Activated T-helper 1 cell treated with Interleukin-2 at 50 U/mL for 16 hours (primary cell): ENCODE results near the gene UBLCP1.
A peak's percentile ranks its signal among the peaks of the same experiment; 100 is the strongest.

Experiments used
- DNase-seq: peaks from one replicate; pipeline ENCODE4 v3.0.0-alpha.2; 2020; ENCODE audit warnings: low read depth

Gene UBLCP1

DNA sequence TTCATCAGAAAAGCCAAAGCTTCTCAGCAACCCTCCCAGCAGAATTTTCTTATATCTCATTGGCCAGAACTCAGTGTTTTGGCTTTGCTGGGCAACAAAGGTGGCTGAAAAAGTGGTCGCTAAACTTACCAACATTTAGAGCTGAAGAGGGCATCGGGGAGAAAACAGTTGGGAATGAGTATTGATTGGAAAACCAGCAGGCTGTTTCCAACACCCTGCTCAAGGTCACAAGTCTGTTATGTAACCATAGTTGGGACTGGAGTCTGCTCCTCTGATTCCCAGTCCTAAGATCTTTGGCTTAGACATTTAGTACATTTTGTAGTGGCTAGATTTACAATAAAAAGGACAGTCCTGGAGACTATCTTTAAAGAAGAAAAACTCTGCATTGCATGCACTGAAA lies 50.1 kb downstream of the UBLCP1 start:
- DNase-seq, result no peak

DNA sequence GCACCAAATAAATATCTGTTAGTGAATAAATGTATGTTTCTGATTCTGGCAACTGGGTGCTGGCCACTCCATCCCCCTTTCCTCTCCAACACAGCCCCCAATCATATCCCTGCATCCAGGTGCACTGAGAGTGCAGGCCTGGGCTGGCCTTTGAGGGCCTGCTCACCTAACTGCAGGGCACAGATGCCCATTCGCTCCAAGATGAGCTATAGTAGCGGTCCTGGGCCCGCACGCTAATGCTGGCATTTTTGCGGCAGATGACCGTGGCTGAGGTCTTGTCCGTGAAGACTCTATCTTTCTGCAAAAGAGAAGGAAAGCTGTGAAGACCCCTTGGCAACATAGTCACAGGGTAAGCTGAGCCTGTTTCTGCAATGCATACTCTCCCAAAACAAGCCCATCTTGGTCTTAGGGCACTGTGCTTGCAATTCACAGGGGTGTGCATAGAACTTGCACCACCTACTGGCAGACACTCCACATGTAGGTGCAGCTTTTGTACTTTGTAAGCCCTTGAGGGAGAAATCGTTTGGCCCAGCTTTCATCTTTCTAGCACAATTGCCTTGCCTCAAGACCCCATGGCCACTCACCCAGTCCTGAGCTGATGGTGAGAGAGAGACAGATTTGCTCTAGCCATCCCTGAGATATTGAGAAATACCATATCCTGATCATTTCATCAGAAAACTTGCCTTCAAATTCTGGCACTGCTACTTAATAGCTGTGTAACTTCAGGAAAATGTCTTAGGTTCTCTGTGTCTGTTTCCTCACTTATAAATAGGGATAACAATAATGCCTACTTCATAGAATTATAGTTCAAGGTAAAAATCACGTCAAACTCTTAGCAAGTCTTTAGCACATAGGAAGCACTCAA lies 53.7 kb downstream of the UBLCP1 start:
- no peak for DNase-seq

DNA sequence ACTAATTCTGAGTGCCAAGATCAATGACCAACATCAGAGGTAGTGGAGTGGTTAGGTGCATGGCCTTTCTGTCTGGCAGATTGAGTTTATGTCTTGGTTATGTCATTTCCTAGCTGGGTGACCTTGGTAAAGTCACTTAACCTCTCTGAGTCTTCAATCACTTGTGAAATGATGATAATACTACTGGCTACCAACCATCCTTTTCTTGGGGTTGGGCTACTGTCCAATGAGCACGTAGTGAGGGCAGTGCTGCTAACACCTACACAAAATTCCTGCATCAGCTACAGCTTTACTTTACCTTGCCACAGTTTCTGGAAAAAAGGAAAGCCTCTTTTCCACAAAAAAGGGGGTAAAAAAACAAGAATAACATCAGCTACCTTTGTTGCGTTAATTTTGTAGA lies 54.8 kb downstream of the UBLCP1 start:
- DNase-seq, result no peak

DNA sequence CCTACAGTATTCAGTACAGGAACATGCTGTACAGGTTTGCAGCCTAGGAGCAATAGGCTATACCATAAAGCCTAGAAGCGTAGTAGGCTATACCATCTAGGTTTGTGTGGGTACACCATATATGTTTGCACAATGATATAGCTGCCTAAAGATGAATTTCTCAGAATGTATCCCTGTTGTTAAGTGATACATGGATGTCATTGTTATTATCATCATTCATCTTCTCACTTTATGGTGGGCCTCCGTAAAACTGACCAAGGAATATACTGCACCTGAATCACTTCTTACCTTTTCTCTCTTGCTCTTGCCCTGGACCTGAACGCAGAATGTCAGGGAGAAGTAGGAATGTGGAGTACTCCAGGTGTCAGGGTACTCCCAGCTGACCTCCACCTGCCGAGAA lies 55.4 kb downstream of the UBLCP1 start:
- DNase-seq, result no peak

DNA sequence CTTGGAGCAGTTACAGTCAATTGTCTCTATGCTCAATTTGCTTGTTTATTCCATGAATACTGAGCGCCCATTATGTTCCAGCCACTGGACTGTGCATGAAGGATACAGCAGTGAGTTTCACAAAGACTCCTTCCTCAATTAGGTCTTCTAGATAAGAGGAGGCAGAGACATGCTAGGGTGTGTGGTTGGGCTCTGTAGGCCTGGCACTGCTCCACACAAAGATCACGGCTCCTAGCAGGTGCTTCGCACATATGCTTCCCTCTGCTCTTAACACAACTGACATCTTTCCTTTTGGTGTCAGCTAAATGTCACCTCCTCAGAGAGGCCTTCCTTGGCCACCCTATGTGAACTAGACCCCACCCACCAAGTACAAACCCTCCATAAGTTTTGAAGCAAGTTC lies 56.3 kb downstream of the UBLCP1 start:
- DNase-seq, result no peak

DNA sequence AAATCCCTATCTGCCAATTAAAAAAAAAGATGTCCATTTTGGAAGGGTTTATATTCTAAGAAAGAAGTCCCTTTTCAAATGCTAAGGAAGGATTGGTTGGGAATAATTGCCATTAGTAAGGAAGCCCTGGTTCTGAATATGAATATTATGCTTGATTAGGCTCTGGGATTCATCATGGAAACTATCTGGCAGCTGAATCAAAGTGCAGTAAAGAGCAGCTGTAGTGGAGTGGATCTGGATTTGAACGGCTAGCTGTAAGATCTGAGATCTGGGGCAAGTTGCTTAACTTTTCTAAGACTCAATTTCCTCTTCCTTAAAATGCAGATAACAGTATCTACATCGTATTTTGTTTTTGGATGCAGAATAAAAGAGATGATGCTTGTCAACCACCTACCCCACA lies 56.7 kb downstream of the UBLCP1 start:
- no peak for DNase-seq

DNA sequence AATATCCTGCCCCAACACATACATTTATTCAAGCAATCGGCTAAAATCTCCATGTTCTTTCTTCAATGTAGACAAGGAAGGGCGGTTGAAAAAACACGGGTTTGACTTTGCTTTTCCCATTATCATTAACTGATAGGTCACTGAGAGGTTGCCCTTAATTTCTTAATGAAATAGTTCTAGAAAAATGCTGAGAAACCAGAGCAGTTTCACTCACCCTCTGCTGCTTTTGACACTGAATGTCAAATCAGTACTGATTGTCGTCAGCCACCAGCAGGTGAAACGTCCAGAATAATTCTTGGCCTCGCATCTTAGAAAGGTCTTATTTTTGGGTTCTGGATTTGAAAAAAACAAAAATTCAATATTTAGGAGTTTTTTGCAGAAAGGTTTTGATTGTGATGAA lies 59.1 kb downstream of the UBLCP1 start:
- no peak for DNase-seq

DNA sequence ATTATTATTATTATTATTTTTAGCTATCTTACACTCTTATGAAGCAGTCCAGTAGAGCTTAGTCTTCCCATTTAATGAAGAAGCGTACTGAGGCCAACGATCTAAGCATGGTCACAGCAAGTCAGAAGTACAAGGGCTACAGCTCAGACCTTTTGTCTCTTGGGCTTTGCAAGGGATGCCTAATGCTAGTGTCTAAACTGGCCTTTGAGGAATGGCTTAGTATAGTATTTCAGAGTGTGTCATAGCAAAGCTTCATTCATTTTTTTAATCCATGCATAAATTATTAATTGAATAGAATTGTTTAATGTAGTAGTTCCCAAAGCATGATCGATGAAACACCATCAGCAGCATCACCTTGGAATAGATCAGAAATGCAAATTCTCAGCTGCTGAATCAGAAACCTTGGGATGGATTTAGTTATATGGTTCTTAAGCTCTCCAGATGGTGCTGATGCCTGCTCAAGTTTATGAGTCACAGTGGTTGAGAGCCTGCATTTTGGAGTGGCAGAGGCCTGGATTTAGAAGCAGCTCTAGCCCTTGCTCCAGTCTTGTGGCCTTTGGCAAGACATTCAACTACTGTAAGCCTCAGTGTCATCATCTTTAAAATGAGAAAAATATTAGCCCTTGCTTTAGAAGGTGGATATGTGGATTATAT lies 61.1 kb downstream of the UBLCP1 start:
- DNase-seq, result no peak

DNA sequence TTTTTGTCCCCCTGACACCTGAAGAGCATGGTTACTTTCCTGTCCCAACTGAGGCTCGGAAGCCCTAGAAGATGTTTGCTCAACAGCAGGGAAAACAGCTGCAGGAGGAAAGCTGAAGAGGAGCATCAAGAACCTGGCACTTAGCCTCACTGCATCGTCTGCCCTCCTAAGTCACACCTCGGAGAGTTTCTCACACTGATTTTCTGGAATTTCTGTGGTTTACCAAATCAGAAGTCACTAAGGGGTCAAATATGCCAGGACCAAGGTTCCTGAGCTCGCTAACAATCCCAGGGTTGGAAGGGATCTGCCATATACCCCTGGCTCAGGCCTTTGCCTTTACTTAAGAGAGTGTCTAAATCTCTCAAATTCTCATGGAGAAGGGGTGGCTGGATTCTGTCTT lies 61.9 kb downstream of the UBLCP1 start:
- DNase-seq, result no peak

DNA sequence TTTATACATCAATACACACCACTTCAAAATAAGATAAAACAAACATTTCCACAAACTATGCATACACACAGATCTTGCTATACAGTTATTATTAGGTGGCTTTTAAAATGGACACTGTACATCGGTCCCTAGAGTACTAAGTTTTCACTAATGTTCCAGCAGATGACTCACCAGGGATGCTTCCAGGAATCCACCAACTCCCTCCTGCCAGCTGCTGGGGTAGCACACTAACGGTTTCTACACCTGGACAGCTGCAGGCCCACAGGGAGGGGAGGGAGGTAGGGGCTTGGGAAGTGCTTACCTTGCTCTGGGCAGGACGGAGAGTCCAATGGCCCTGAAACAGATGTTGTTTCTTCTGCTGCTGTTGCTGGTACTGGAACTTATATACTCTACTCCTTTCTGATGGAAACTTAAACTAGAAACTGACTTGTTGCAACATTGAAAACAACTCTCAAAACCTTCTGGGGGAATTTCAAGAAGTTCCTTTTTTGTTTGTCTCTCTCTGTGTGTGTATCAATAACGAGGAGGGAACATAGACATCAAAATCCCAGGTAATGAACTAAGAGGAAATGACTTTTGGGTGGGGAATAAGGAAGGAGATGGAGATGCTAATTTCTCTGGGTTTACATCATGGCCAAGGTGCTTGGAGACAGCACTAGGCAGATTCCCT lies 67.2 kb downstream of the UBLCP1 start, which contains the start of gene IL12B:
Gene IL12B (minus strand): TSS at position 357 of the 670 bp plus-strand sequence. CDS start 3,705 bp downstream, outside the sequence.
- DNase-seq, result no peak

DNA sequence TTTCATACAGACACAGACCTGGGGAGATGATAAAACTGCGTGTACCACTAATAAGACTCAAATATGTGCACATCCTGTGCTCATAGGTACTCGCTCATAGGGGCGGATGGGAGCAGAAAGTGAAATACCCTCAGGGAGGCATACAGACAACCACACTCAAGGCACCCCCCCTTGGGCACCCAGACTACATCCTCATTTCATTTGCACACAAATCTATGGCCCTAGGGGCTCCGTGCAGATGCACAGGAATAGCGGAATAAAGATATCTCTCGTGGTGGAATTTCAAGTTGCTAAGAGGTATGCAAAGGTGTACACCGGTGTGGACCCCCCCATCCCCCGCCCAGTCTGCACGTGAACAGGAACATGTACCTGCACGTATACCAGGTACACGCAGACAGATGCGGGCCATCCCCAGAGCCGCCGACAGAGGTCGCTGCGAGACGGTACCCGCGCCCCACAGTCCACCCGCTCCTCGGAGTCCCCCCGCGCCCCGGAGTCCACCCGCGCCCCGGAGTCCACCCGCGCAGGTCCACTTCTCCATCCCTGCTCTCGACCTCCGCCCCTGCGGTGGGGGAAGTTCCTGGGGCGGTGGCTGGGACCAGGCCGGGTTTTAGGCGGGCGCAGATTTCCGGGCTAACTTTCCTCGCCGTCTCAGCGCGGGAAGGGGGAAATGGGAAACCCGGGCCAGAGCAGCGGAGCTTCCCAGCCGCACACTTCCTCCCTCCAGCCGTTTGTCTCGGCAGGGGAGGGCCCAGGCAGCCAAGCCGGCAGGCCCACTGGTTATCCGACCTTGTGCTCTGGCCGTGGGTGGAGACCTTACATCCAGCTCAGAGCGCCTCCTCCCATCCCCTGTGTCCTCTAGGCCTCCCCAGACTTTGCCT lies 68.2 kb downstream of the UBLCP1 start:
- DNase-seq, result peak; percentile 61

DNA sequence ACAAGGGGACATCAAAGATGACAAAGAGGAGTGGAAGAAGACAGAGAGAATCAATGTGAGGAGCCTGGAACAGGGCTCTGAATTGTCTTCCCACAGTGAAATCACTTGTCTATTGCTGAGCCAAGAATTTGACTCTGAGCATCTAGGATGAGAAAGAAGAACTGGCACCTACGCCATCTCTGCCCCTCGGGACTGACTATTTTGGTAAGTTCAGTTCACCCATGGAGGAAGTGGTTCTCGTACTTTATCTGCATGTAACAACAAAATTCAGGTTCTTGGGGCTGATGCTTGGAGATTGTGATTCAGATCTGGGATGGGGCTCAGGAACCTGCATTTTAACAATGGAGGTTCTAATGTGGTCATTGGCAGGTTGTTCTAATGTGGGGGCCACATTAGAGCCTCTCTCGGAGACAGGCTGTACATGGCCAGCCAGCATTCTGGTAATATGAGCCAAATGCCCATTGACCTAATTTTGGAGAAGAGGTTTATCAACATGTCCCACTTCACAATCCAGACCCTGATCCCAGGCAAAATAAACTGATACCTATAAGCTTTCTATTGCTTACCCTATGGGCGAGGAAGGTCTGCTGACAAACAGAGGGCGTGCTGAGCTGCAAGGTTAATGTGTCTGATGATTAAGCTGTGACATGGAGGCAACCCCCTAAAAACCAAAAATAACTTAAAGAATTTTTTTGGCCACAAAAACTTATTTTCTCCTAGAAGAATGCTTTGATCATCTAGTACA lies 69.9 kb downstream of the UBLCP1 start:
- no peak for DNase-seq

DNA sequence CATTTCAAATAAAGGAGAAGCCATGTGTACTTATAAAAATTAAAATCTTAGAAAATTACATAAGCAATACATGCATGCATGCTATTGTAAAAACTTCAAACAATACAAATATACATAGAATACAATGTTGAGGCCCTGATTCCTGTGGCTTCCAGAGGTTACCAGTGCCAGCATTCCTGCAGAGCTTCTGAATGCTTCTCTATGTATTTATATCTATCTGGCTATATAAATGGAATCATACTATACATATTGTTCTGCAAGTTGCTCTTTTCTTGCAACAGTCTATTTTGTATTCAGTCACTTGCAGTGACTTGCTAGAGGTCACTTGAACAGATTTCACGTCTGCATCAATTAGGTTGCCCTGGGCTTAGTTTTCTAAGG lies 70.4 kb downstream of the UBLCP1 start:
- no peak for DNase-seq
